LNCaP clone FGC (cell line): Measurements from ENCODE around the gene ELOVL5.

Experiments used
- DNase-seq: peaks from one replicate; pipeline ENCODE4 v3.0.0-alpha.2; 2011; ENCODE audit warnings: low read depth
- H3K4me3 ChIP-seq: 2 replicates; pipeline ENCODE4 v1.5.1; 2011; ENCODE audit warnings: mild to moderate bottlenecking, low read depth, low read length, control low read depth
- CTCF ChIP-seq: IDR thresholded peaks from 2 replicates; pipeline ENCODE4 v1.5.1; 2012; ENCODE audit warnings: mild to moderate bottlenecking; ENCODE audit not compliant: control insufficient read depth, insufficient read depth; ENCODE audit errors: extremely low read depth

The ELOVL5 gene

GRCh38 chr6:53238311-53238710 lies 110.4 kb downstream of the ELOVL5 start:
- H3K4me3 ChIP-seq, result no peak overlapping the region
- no peak for TF ChIP-seq CTCF
- no peak for DNase-seq

GRCh38 chr6:53236241-53236640 lies 112.5 kb downstream of the ELOVL5 start:
- H3K4me3 ChIP-seq, result no peak overlapping the region
- TF ChIP-seq CTCF, result no peak
- no peak for DNase-seq

DNA sequence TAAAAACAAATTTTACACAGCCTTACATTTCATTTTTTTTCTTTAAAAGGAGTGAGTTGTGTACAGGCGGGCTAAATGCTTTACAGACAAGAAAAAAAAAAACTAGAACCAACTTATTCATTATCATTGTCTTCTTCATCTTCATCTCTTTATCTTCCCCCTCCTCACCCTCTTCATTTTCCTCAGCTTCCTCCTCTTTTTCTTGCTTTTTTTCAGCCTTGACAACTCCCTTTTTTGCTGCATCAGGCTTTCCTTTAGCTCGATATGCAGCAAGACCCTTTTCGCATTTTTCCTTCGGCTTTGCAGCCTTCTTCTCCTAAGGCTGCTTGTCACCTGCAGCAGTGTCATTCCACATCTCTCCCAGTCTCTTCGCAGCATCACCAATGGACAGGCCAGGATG lies 113.2 kb downstream of the ELOVL5 start:
- no peak overlapping the region for H3K4me3 ChIP-seq
- TF ChIP-seq CTCF, result no peak

GRCh38 chr6:53233309-53233708 lies 115.4 kb downstream of the ELOVL5 start:
- TF ChIP-seq CTCF, result no peak
- H3K4me3 ChIP-seq, result no peak overlapping the region
- no peak for DNase-seq

More for the DNA sequence above, 113.2 kb downstream of the ELOVL5 start:
- no peak for DNase-seq

- no peak overlapping the region for H3K4me3 ChIP-seq
- no peak for DNase-seq
- TF ChIP-seq CTCF, result no peak
Measured at GRCh38 chr6:53230775-53231467, 117.8 kb downstream of the ELOVL5 start.

DNA sequence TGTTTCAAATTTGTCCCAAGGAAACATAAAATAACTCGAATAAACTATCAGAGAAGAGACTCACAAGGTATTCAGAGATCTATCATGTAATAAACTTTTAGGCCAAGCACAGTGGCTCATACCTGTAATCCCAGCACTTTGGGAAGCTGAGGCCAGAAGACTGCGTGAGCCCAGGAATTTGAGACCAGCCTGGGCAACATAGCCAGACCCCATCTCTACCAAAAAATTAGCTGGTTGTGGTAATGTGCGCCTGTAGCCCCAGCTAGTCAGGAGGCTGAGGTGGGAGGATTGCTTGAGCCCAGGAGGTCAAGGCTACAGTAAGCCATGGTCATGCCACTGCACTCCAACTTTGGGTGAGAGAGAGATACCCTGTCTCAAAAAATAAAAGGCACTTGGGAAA lies 120.9 kb downstream of the ELOVL5 start:
- no peak for DNase-seq
- no peak overlapping the region for H3K4me3 ChIP-seq
- no peak for TF ChIP-seq CTCF

- no peak overlapping the region for H3K4me3 ChIP-seq
- no peak for DNase-seq
- no peak for TF ChIP-seq CTCF
Measured at GRCh38 chr6:53220605-53221004, 128.1 kb downstream of the ELOVL5 start.
